Panc1 (cell line): Measurements from ENCODE around the gene PPM1G. TPM values are rescaled to one million over a fixed set of nuclear protein-coding genes. Genes with fewer than 3 reads are reported as not detected.
"Not testable (repeated sequence)": the region's sequence is repeated elsewhere in the genome, so short reads cannot be mapped to it uniquely, and the experiment has no call there.

Source experiments
- ATAC-seq: fragments of 200-7000 bp; cut with Tn5 transposase; 2 replicates; pipeline ENCODE4 v1.9.1; 2020; ENCODE audit warnings: mild to moderate bottlenecking, moderate library complexity
- BruUV-seq: library from RNA; stranded (reverse); fragments of 400-500 nt; replicated peaks from 2 replicates; lab custom pipeline; 2021; lab: Mats Ljungman, UMichigan
- CTCF ChIA-PET: fragments of 300-600 bp; sonication (Branson Sonifier 250); formaldehyde crosslinking; loops from one replicate; lab custom pipeline; 2022; ENCODE audit warnings: antibody characterized with exemption; lab: Charles Lee
- POLR2A ChIA-PET: fragments of 300-600 bp; sonication (Branson Sonifier 250); formaldehyde crosslinking; loops from one replicate; lab custom pipeline; 2022; ENCODE audit warnings: antibody characterized with exemption; lab: Charles Lee
- DNase-seq: peaks from one replicate; pipeline ENCODE4 v3.0.0-alpha.2; 2010; ENCODE audit warnings: low read depth, low spot score
- H3K27ac ChIP-seq: 2 replicates; pipeline ENCODE4 v1.5.1; 2011; ENCODE audit warnings: mild to moderate bottlenecking, low read length, inconsistent platforms
- H3K27me3 ChIP-seq: fragments of 200-500 bp; sonication (Bioruptor generic); 2 replicates; pipeline ENCODE4 v1.6.0; 2014; ENCODE audit warnings: low read length, inconsistent platforms; ENCODE audit not compliant: control insufficient read depth, insufficient read depth
- H3K36me3 ChIP-seq: fragments of 200-500 bp; sonication (Bioruptor generic); 2 replicates; pipeline ENCODE4 v1.5.1; 2014; ENCODE audit warnings: inconsistent platforms, mild to moderate bottlenecking, low read length, moderate library complexity; ENCODE audit not compliant: control insufficient read depth, insufficient read depth
- H3K4me1 ChIP-seq: 2 replicates; pipeline ENCODE4 v1.5.1; 2011; ENCODE audit warnings: inconsistent platforms, mild to moderate bottlenecking, low read length, moderate library complexity; ENCODE audit not compliant: control insufficient read depth, insufficient read depth
- H3K4me3 ChIP-seq, 2 experiments: 2 replicates each; pipeline ENCODE4 v1.5.1; 2011 to 2012; ENCODE audit warnings: low read depth in 2 of 2, low read length in 2 of 2, mild to moderate bottlenecking in 2 of 2, inconsistent platforms in 1 of 2, moderate library complexity in 1 of 2
- H3K9me3 ChIP-seq: fragments of 200-500 bp; sonication (Bioruptor generic); 2 replicates; pipeline ENCODE4 v1.5.1; 2014; ENCODE audit warnings: low read depth, mild to moderate bottlenecking, inconsistent platforms, low read length, moderate library complexity; ENCODE audit not compliant: control insufficient read depth, insufficient read depth
- POLR2AphosphoS5 ChIP-seq: IDR thresholded peaks from 2 replicates; pipeline ENCODE4 v1.6.1; 2012; ENCODE audit warnings: mild to moderate bottlenecking, low read depth, low read length, moderate library complexity
- SIN3A ChIP-seq: IDR thresholded peaks from 2 replicates; pipeline ENCODE4 v1.6.1; 2012; ENCODE audit warnings: low read depth, mild to moderate bottlenecking, low read length, moderate library complexity, borderline replicate concordance; ENCODE audit not compliant: insufficient read depth
- TCF7L2 ChIP-seq: IDR thresholded peaks from 2 replicates; pipeline ENCODE4 v1.6.1; 2011; ENCODE audit warnings: mild to moderate bottlenecking, low read depth, low read length, inconsistent platforms
- in situ Hi-C: cut with HindIII; loops from 2 replicates; pipeline ENCODE4 v1.10.0; 2016; ENCODE audit warnings: low sequenced_read_pairs, low pct_unique_long_range_greater_than_20kb
- intact Hi-C: fragments of 100-400 bp; cut with micrococcal nuclease; formaldehyde crosslinking; loops from one replicate; pipeline ENCODE4 v1.10.0; 2022; ENCODE audit not compliant: unreplicated experiment
- total RNA-seq: library from RNA; stranded (reverse); gene quantifications from one replicate; pipeline ENCODE4 v1.2.1, GENCODE V29; 2021; ENCODE audit not compliant: unreplicated experiment
- TF ChIP-seq, protein P1 (sequence below), 2 experiments: IDR thresholded peaks; 2 replicates each; pipeline ENCODE4 v1.6.1; 2011 to 2012; ENCODE audit warnings: low read depth in 2 of 2, control low read depth in 1 of 2, low read length in 1 of 2, mild to moderate bottlenecking in 1 of 2, moderate library complexity in 1 of 2; ENCODE audit not compliant: insufficient read depth in 1 of 2
- TF ChIP-seq, protein P2 (sequence below): fragments of 450-650 bp; IDR thresholded peaks from 2 replicates; pipeline ENCODE4 v1.5.1; 2017; ENCODE audit warnings: mild to moderate bottlenecking

Gene PPM1G
- total RNA-seq, 1 experiment from 2014 or later = 115 TPM

DNA sequence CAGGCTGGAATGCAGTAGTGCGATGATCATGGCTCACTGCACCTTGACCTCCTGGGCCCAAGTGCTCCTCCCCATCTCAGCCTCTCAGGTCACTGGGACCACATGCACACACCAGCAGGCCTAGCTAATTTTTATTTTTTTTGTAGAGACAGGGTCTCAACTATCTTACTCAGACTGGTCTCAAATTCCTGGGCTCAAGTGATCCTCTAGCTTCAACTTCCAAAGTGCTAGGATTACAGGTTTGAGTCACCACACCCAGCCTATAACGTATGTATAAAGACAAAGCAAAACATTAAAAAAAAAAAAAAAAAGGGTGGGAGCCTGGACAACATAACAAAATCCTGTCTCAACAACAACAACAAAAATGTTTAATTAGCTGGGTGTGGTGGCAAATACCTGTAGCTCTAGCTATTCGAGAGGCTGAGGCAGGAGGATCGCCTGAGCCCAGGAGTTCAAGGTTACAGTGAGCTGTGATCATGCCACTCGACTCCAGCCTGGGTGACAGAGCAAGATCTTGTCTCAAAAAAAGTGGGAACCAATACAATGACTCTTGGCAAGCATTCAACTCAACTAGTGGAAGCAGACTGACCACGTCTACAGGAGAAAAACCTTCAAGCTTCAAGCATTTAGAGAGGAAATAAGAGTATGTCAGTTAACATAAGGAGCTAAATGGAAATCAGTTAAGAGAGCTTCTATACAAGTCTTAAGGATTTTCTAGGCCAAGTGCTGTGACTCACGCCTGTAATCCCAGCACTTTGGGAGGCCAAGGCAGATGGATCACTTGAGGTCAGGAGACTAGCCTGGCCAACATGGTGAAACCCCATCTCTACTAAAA is 55.4 kb downstream of the PPM1G start:
- ATAC-seq (no peak), DNase-seq (no peak)
- Histone ChIP-seq H3K9me3 (no peaks in the 10 kb centered on the region), H3K4me3 (no peak overlapping the region), H3K27ac (no peak overlapping the region; the same call in 1 of the 2 replicates), H3K36me3 (no peaks in the 10 kb centered on the region; the same call in 1 of the 2 replicates), H3K4me1 (peaks cover 19% of the 10 kb centered on the region), H3K27me3 (no peaks in the 10 kb centered on the region)
- BruUV-seq = no TSS peak
- POLR2A ChIA-PET = interaction anchor here (0.6 to 1.2 kb wide), 2 partner anchors 11 to 31 kb away, joined by 3 to 6 read pairs; partner anchors contain the start of gene MPV17
- TF ChIP-seq, protein P1, sequence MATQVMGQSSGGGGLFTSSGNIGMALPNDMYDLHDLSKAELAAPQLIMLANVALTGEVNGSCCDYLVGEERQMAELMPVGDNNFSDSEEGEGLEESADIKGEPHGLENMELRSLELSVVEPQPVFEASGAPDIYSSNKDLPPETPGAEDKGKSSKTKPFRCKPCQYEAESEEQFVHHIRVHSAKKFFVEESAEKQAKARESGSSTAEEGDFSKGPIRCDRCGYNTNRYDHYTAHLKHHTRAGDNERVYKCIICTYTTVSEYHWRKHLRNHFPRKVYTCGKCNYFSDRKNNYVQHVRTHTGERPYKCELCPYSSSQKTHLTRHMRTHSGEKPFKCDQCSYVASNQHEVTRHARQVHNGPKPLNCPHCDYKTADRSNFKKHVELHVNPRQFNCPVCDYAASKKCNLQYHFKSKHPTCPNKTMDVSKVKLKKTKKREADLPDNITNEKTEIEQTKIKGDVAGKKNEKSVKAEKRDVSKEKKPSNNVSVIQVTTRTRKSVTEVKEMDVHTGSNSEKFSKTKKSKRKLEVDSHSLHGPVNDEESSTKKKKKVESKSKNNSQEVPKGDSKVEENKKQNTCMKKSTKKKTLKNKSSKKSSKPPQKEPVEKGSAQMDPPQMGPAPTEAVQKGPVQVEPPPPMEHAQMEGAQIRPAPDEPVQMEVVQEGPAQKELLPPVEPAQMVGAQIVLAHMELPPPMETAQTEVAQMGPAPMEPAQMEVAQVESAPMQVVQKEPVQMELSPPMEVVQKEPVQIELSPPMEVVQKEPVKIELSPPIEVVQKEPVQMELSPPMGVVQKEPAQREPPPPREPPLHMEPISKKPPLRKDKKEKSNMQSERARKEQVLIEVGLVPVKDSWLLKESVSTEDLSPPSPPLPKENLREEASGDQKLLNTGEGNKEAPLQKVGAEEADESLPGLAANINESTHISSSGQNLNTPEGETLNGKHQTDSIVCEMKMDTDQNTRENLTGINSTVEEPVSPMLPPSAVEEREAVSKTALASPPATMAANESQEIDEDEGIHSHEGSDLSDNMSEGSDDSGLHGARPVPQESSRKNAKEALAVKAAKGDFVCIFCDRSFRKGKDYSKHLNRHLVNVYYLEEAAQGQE (IDR thresholded peaks at IDR 0.05; ENCODE audit: insufficient read depth in 1 of 2, low read depth in 2 of 2, low read length in 1 of 2) = no peak
- TF ChIP-seq TCF7L2 (no peak), SIN3A (no peak), POLR2AphosphoS5 (no peak)
- TF ChIP-seq, protein P2, sequence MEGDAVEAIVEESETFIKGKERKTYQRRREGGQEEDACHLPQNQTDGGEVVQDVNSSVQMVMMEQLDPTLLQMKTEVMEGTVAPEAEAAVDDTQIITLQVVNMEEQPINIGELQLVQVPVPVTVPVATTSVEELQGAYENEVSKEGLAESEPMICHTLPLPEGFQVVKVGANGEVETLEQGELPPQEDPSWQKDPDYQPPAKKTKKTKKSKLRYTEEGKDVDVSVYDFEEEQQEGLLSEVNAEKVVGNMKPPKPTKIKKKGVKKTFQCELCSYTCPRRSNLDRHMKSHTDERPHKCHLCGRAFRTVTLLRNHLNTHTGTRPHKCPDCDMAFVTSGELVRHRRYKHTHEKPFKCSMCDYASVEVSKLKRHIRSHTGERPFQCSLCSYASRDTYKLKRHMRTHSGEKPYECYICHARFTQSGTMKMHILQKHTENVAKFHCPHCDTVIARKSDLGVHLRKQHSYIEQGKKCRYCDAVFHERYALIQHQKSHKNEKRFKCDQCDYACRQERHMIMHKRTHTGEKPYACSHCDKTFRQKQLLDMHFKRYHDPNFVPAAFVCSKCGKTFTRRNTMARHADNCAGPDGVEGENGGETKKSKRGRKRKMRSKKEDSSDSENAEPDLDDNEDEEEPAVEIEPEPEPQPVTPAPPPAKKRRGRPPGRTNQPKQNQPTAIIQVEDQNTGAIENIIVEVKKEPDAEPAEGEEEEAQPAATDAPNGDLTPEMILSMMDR = no peak
- CTCF ChIA-PET = interaction anchor here (0.6 kb wide), 1 partner anchor 24 kb away, joined by 4 read pairs; no protein-coding TSS in a partner anchor
- in situ Hi-C loops (no loop called here), intact Hi-C loops (no loop called here)

DNA sequence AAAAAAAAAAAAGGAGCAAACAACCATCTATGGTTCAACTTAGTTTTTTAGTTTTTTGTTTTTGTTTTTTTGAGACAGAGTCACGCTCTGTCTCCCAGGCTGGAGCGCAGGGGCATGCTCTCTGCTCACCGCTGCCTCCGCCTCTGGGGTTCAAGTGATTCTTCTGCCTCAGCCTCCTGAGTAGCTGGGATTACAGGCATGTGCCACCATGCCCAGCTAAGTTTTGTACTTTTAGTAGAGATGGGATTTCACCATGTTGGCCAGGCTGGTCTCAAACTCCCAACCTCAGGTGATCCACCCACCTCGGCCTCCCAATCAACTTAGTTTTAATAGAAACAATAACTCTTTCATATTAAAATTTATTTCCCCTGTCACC is 56.0 kb downstream of the PPM1G start:
- in situ Hi-C loops = not testable (repeated sequence)
- POLR2A ChIA-PET = interaction anchor here (0.6 to 1.2 kb wide), 4 partner anchors 20 to 1613 kb away, joined by 3 to 6 read pairs (median 4); partner anchors contain the start of gene MPV17

More for the DNA sequence above, 56.0 kb downstream of the PPM1G start:
- CTCF ChIA-PET, H3K27me3 ChIP-seq, H3K4me3 ChIP-seq, ATAC-seq, BruUV-seq, H3K27ac ChIP-seq, H3K36me3 ChIP-seq, H3K9me3 ChIP-seq, intact Hi-C loops, DNase-seq: not testable (repeated sequence)
- peaks cover 19% of the 10 kb centered on the region for H3K4me1 ChIP-seq
